Measurements from ENCODE around the gene CHODL.

The CHODL gene, protein sequence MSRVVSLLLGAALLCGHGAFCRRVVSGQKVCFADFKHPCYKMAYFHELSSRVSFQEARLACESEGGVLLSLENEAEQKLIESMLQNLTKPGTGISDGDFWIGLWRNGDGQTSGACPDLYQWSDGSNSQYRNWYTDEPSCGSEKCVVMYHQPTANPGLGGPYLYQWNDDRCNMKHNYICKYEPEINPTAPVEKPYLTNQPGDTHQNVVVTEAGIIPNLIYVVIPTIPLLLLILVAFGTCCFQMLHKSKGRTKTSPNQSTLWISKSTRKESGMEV

GRCh38 chr21:18244671-18245463 lies at the start of gene CHODL:
TSS of gene CHODL (plus strand) at chr21:18244833. CDS start at chr21:18245224, 391 bp downstream.
- H3K27ac ChIP-seq (ENCODE audit: low read length) = no peak within 1 kb of the TSS
- H3K4me3 ChIP-seq (ENCODE audit: low read length) = no peak within 1 kb of the TSS
- TF ChIP-seq EZH2phosphoT487 (IDR thresholded peaks at IDR 0.05; ENCODE audit: low read depth) = no peak
- TF ChIP-seq, protein P1, sequence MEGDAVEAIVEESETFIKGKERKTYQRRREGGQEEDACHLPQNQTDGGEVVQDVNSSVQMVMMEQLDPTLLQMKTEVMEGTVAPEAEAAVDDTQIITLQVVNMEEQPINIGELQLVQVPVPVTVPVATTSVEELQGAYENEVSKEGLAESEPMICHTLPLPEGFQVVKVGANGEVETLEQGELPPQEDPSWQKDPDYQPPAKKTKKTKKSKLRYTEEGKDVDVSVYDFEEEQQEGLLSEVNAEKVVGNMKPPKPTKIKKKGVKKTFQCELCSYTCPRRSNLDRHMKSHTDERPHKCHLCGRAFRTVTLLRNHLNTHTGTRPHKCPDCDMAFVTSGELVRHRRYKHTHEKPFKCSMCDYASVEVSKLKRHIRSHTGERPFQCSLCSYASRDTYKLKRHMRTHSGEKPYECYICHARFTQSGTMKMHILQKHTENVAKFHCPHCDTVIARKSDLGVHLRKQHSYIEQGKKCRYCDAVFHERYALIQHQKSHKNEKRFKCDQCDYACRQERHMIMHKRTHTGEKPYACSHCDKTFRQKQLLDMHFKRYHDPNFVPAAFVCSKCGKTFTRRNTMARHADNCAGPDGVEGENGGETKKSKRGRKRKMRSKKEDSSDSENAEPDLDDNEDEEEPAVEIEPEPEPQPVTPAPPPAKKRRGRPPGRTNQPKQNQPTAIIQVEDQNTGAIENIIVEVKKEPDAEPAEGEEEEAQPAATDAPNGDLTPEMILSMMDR (IDR thresholded peaks at IDR 0.05; ENCODE audit: low read depth, low read length) = no peak
- no peak within 1 kb of the TSS for H3K4me2 ChIP-seq (ENCODE audit: low read length)
- no peaks in the 10 kb centered on the region for H3K79me2 ChIP-seq (ENCODE audit: low read length)
- no peaks in the 10 kb centered on the region for H3K36me3 ChIP-seq (replicated peaks; ENCODE audit: low read depth, low read length)
- no peak within 1 kb of the TSS for H2AFZ ChIP-seq (ENCODE audit: low read depth, low read length)
- no peaks in the 10 kb centered on the region for H3K27me3 ChIP-seq (ENCODE audit: low read depth, low read length)
- H4K20me1 ChIP-seq (ENCODE audit: insufficient read depth, low read length) = no peaks in the 10 kb centered on the region
- no peaks in the 10 kb centered on the region for H3K4me1 ChIP-seq (ENCODE audit: low read length)
- H3K9me3 ChIP-seq (ENCODE audit: insufficient read depth, low read length) = no peaks in the 10 kb centered on the region
- no peak within 1 kb of the TSS for H3K9ac ChIP-seq (ENCODE audit: low read length)

- H3K4me2 ChIP-seq (ENCODE audit: low read length) = no peak overlapping the region
- H2AFZ ChIP-seq (ENCODE audit: low read depth, low read length) = no peak overlapping the region
- H3K4me1 ChIP-seq (ENCODE audit: low read length) = no peaks in the 10 kb centered on the region
- H3K27ac ChIP-seq (ENCODE audit: low read length) = no peak overlapping the region
- no peaks in the 10 kb centered on the region for H3K9me3 ChIP-seq (ENCODE audit: insufficient read depth, low read length)
- no peak overlapping the region for H3K4me3 ChIP-seq (ENCODE audit: low read length)
- no peak overlapping the region for H3K9ac ChIP-seq (ENCODE audit: low read length)
- H3K27me3 ChIP-seq (ENCODE audit: low read depth, low read length) = no peaks in the 10 kb centered on the region
- H4K20me1 ChIP-seq (ENCODE audit: insufficient read depth, low read length) = no peaks in the 10 kb centered on the region
- H3K79me2 ChIP-seq (ENCODE audit: low read length) = no peaks in the 10 kb centered on the region
- no peak for TF ChIP-seq EZH2phosphoT487 (IDR thresholded peaks at IDR 0.05; ENCODE audit: low read depth)
- TF ChIP-seq, protein P1 (IDR thresholded peaks at IDR 0.05; ENCODE audit: low read depth, low read length) = no peak
- H3K36me3 ChIP-seq (replicated peaks; ENCODE audit: low read depth, low read length) = no peaks in the 10 kb centered on the region
These were observed 39.7 kb upstream of the CHODL start for GRCh38 chr21:18204931-18205330.

DNA sequence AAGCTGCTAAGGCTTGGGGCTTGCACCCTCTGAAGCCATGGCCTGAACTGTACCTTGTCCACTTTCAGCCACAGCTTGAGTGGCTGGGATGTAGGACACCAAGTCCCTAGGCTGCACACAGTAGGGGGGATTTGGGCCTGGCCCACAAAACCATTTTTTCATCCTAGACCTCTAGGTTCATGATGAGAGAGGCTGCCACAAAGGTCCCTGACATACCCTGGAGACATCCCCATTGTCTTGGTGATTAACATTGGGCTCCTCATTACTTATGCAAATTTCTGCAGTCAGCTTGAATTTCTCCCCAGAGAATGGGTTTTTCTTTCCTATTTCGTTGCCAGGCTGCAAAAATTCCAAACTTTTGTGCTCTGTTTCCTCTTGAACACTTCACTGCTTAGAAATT lies 26.3 kb upstream of the CHODL start:
- no peak overlapping the region for H2AFZ ChIP-seq (ENCODE audit: low read depth, low read length)
- no peaks in the 10 kb centered on the region for H3K9me3 ChIP-seq (ENCODE audit: insufficient read depth, low read length)
- H3K4me2 ChIP-seq (ENCODE audit: low read length) = no peak overlapping the region
- no peak overlapping the region for H3K27ac ChIP-seq (ENCODE audit: low read length)
- H3K4me3 ChIP-seq (ENCODE audit: low read length) = no peak overlapping the region
- no peaks in the 10 kb centered on the region for H3K27me3 ChIP-seq (ENCODE audit: low read depth, low read length)
- no peaks in the 10 kb centered on the region for H3K4me1 ChIP-seq (ENCODE audit: low read length)
- no peaks in the 10 kb centered on the region for H4K20me1 ChIP-seq (ENCODE audit: insufficient read depth, low read length)
- H3K79me2 ChIP-seq (ENCODE audit: low read length) = no peaks in the 10 kb centered on the region
- H3K9ac ChIP-seq (ENCODE audit: low read length) = no peak overlapping the region
- no peaks in the 10 kb centered on the region for H3K36me3 ChIP-seq (replicated peaks; ENCODE audit: low read depth, low read length)
- TF ChIP-seq, protein P1 (IDR thresholded peaks at IDR 0.05; ENCODE audit: low read depth, low read length) = no peak
- no peak for TF ChIP-seq EZH2phosphoT487 (IDR thresholded peaks at IDR 0.05; ENCODE audit: low read depth)

DNA sequence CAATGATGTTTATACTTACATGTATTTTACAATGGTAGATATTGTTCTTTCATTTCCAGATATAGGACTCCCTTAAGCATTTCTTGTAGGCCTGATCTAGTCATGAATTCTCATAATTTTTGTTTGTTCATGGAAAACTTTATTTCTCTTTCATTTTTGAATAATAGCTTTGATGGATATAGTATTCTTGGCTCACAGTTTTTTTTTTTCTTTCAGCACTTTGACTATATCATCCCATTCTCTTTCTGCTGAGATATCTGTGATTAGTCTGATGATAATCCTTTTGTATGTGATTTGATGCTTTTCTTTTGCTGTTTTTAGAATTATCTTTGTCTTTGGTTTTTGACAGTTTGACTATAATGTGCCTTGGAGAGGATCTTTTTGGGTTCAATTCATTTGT lies 24.1 kb upstream of the CHODL start:
- H3K4me2 ChIP-seq (ENCODE audit: low read length) = no peak overlapping the region
- no peaks in the 10 kb centered on the region for H3K27me3 ChIP-seq (ENCODE audit: low read depth, low read length)
- H3K79me2 ChIP-seq (ENCODE audit: low read length) = no peaks in the 10 kb centered on the region
- H3K9me3 ChIP-seq (ENCODE audit: insufficient read depth, low read length) = no peaks in the 10 kb centered on the region
- no peaks in the 10 kb centered on the region for H3K36me3 ChIP-seq (replicated peaks; ENCODE audit: low read depth, low read length)
- H4K20me1 ChIP-seq (ENCODE audit: insufficient read depth, low read length) = no peaks in the 10 kb centered on the region
- no peak overlapping the region for H3K9ac ChIP-seq (ENCODE audit: low read length)
- TF ChIP-seq, protein P1 (IDR thresholded peaks at IDR 0.05; ENCODE audit: low read depth, low read length) = no peak
- no peak for TF ChIP-seq EZH2phosphoT487 (IDR thresholded peaks at IDR 0.05; ENCODE audit: low read depth)
- H3K27ac ChIP-seq (ENCODE audit: low read length) = no peak overlapping the region
- H2AFZ ChIP-seq (ENCODE audit: low read depth, low read length) = no peak overlapping the region
- H3K4me3 ChIP-seq (ENCODE audit: low read length) = no peak overlapping the region
- no peaks in the 10 kb centered on the region for H3K4me1 ChIP-seq (ENCODE audit: low read length)
